NT2/D1 (cell line): Measurements from ENCODE around the gene CCDC50.

Source experiments
- DNase-seq: peaks from one replicate; pipeline ENCODE4 v3.0.0-alpha.2; 2011; ENCODE audit warnings: low read depth, low spot score
- H3K27me3 ChIP-seq: 2 replicates; pipeline ENCODE4 v1.6.0; 2011; ENCODE audit warnings: mild to moderate bottlenecking; ENCODE audit not compliant: insufficient read length, insufficient read depth
- H3K36me3 ChIP-seq: 2 replicates; pipeline ENCODE4 v1.6.1; 2011; ENCODE audit warnings: mild to moderate bottlenecking, low read length, mixed read lengths; ENCODE audit not compliant: insufficient read depth, insufficient read length
- H3K4me1 ChIP-seq: 2 replicates; pipeline ENCODE4 v1.5.1; 2011; ENCODE audit not compliant: insufficient read depth, insufficient read length
- H3K4me3 ChIP-seq: 2 replicates; pipeline ENCODE4 v1.5.1; 2011; ENCODE audit warnings: low read depth; ENCODE audit not compliant: insufficient read length
- H3K9ac ChIP-seq: 2 replicates; pipeline ENCODE4 v1.6.0; 2011; ENCODE audit warnings: low read depth; ENCODE audit not compliant: insufficient read length
- H3K9me3 ChIP-seq: 2 replicates; pipeline ENCODE4 v1.5.1; 2011; ENCODE audit warnings: mild to moderate bottlenecking, low read length; ENCODE audit not compliant: insufficient read depth
- SUZ12 ChIP-seq: IDR thresholded peaks from 2 replicates; pipeline ENCODE4 v1.6.1; 2011; ENCODE audit not compliant: insufficient read length, insufficient read depth; ENCODE audit errors: extremely low read depth
- YY1 ChIP-seq: IDR thresholded peaks from 2 replicates; pipeline ENCODE4 v1.6.1; 2011; ENCODE audit not compliant: insufficient read length, insufficient read depth
- ZNF274 ChIP-seq: IDR thresholded peaks from 2 replicates; pipeline ENCODE4 v1.6.1; 2011; ENCODE audit warnings: mild to moderate bottlenecking, low read depth, low read length

Gene CCDC50

GRCh38 chr3:191358929-191359328 lies 29.7 kb downstream of the CCDC50 start:
- peak; percentile 16 for DNase-seq
- TF ChIP-seq SUZ12 (no peak), ZNF274 (no peak), YY1 (no peak)
- H3K36me3 ChIP-seq, result peaks cover 46% of the 10 kb centered on the region
- H3K27me3 ChIP-seq, result no peaks in the 10 kb centered on the region
- H3K9me3 ChIP-seq, result no peaks in the 10 kb centered on the region
- no peak overlapping the region for H3K9ac ChIP-seq
- no peak overlapping the region for H3K4me3 ChIP-seq
- no peaks in the 10 kb centered on the region for H3K4me1 ChIP-seq

- H3K9ac ChIP-seq, result no peak overlapping the region
Measured at GRCh38 chr3:191360620-191361019, 31.4 kb downstream of the CCDC50 start.

GRCh38 chr3:191361456-191361855 lies 32.3 kb downstream of the CCDC50 start:
- Histone ChIP-seq H3K4me1 (no peaks in the 10 kb centered on the region), H3K4me3 (no peak overlapping the region), H3K27me3 (no peaks in the 10 kb centered on the region), H3K9me3 (no peaks in the 10 kb centered on the region), H3K36me3 (peaks cover 50% of the 10 kb centered on the region), H3K9ac (no peak overlapping the region)
- no peak for DNase-seq
- TF ChIP-seq ZNF274, result no peak
- TF ChIP-seq SUZ12, result no peak
- no peak for TF ChIP-seq YY1

More at GRCh38 chr3:191360620-191361019, 31.4 kb downstream of the CCDC50 start:
- no peak for TF ChIP-seq ZNF274
- no peak for TF ChIP-seq SUZ12
- no peak for TF ChIP-seq YY1
- Histone ChIP-seq H3K9me3 (no peaks in the 10 kb centered on the region), H3K4me1 (no peaks in the 10 kb centered on the region), H3K36me3 (peaks cover 50% of the 10 kb centered on the region), H3K4me3 (no peak overlapping the region), H3K27me3 (no peaks in the 10 kb centered on the region)
- DNase-seq, result no peak

- TF ChIP-seq ZNF274 (no peak), SUZ12 (no peak), YY1 (no peak)
- no peak overlapping the region for H3K4me3 ChIP-seq
- H3K27me3 ChIP-seq, result no peaks in the 10 kb centered on the region
- H3K36me3 ChIP-seq, result peaks cover 50% of the 10 kb centered on the region
- H3K4me1 ChIP-seq, result no peaks in the 10 kb centered on the region
- H3K9me3 ChIP-seq, result no peaks in the 10 kb centered on the region
- DNase-seq, result no peak
- no peak overlapping the region for H3K9ac ChIP-seq
Measured at GRCh38 chr3:191362037-191362436, 32.8 kb downstream of the CCDC50 start.

GRCh38 chr3:191362524-191363090 lies 33.4 kb downstream of the CCDC50 start:
- Histone ChIP-seq H3K36me3 (peaks cover 50% of the 10 kb centered on the region), H3K4me3 (no peak overlapping the region)
- TF ChIP-seq SUZ12 (no peak), YY1 (no peak), ZNF274 (no peak)

GRCh38 chr3:191363221-191363620 lies 34.0 kb downstream of the CCDC50 start:
- Histone ChIP-seq H3K27me3 (no peaks in the 10 kb centered on the region), H3K4me3 (no peak overlapping the region), H3K9ac (no peak overlapping the region), H3K9me3 (no peaks in the 10 kb centered on the region), H3K4me1 (no peaks in the 10 kb centered on the region), H3K36me3 (peaks cover 46% of the 10 kb centered on the region)
- no peak for TF ChIP-seq YY1
- no peak for TF ChIP-seq SUZ12
- TF ChIP-seq ZNF274, result no peak
- no peak for DNase-seq

More at GRCh38 chr3:191362524-191363090, 33.4 kb downstream of the CCDC50 start:
- no peaks in the 10 kb centered on the region for H3K4me1 ChIP-seq
- no peak overlapping the region for H3K9ac ChIP-seq
- DNase-seq, result no peak
- H3K9me3 ChIP-seq, result no peaks in the 10 kb centered on the region
- no peaks in the 10 kb centered on the region for H3K27me3 ChIP-seq

- Histone ChIP-seq H3K9me3 (no peaks in the 10 kb centered on the region), H3K27me3 (no peaks in the 10 kb centered on the region), H3K4me3 (no peak overlapping the region), H3K9ac (no peak overlapping the region), H3K4me1 (no peaks in the 10 kb centered on the region), H3K36me3 (peaks cover 48% of the 10 kb centered on the region)
- DNase-seq, result no peak
- TF ChIP-seq YY1 (no peak), ZNF274 (no peak)
Measured at GRCh38 chr3:191366675-191367074, 37.5 kb downstream of the CCDC50 start.
